Sigmoid colon (tissue), 7 donors: Measurements from ENCODE around the gene LAMTOR4. TPM values are rescaled to one million over a fixed set of nuclear protein-coding genes. Genes with fewer than 3 reads are reported as not detected.
"Not testable (repeated sequence)": the region's sequence is repeated elsewhere in the genome, so short reads cannot be mapped to it uniquely, and the experiment has no call there.

Experiments
- DNase-seq: peaks from one replicate; pipeline ENCODE4 v3.0.0-alpha.2; 2019
- H3K27ac ChIP-seq, 4 donors: fragments of 200-600 bp; sonication (generic); one replicate each; pipeline ENCODE4 v1.5.1; 2016 to 2019; ENCODE audit warnings: mild to moderate bottlenecking in 1 of 4
- H3K27me3 ChIP-seq, 3 donors: fragments of 200-600 bp; sonication (generic); one replicate each; pipeline ENCODE4 v1.5.1; 2019; ENCODE audit warnings: mild to moderate bottlenecking in 1 of 3
- H3K36me3 ChIP-seq, 4 donors: fragments of 200-600 bp; sonication (generic); one replicate each; pipeline ENCODE4 v1.5.1; 2016 to 2019
- H3K4me1 ChIP-seq, 4 donors: fragments of 200-600 bp; sonication (generic); one replicate each; pipeline ENCODE4 v1.5.1; 2017 to 2019
- H3K4me3 ChIP-seq, 4 donors: fragments of 200-600 bp; sonication (generic); one replicate each; pipeline ENCODE4 v1.5.1; 2017 to 2019; ENCODE audit warnings: mild to moderate bottlenecking in 2 of 4, moderate library complexity in 1 of 4
- H3K9me3 ChIP-seq, 4 donors: fragments of 200-600 bp in 3 of 4; sonication (generic) in 3 of 4; one replicate each; pipeline versions ENCODE4 v1.5.1 to v1.6.1; 2013 to 2019
- CTCF ChIP-seq, 4 experiments: fragments of 450-650 bp in 3 of 4; fragments of 200-600 bp in 1 of 4; IDR thresholded peaks; one replicate each; pipeline ENCODE4 v1.5.1; 2016 to 2019; ENCODE audit warnings: antibody characterized with exemption in 4 of 4, mild to moderate bottlenecking in 3 of 4, moderate library complexity in 2 of 4
- EP300 ChIP-seq, 4 donors: sonication (generic); formaldehyde crosslinking; IDR thresholded peaks; one replicate each; pipeline ENCODE4 v1.6.1; 2017; ENCODE audit warnings: antibody characterized with exemption in 4 of 4
- POLR2A ChIP-seq, 2 donors: fragments of 450-650 bp; IDR thresholded peaks; one replicate each; pipeline ENCODE4 v1.6.1; 2016; ENCODE audit warnings: antibody characterized with exemption in 2 of 2, mild to moderate bottlenecking in 2 of 2, moderate library complexity in 2 of 2
- POLR2AphosphoS5 ChIP-seq, 4 donors: sonication (generic); formaldehyde crosslinking; IDR thresholded peaks; one replicate each; pipeline ENCODE4 v1.6.1; 2017; ENCODE audit warnings: antibody characterized with exemption in 4 of 4
- WGBS, 2 donors: extraction: QIAGEN DNeasy Blood & Tissue Kit; methylation state at CpG; one replicate each; pipeline ENCODE4 v1.1.7; 2013; 5-methylcytosine and 5-hydroxymethylcytosine counted together
- intact Hi-C: fragments of 100-400 bp; cut with DNase I; formaldehyde crosslinking; loops from one replicate; pipeline ENCODE4 v1.15.1; 2023
- polyA plus RNA-seq, 3 donors: library from polyadenylated mRNA; stranded (reverse); fragments of 200-250 nt; gene quantifications; one replicate each; pipeline ENCODE4 v1.2.3, GENCODE V29; 2013
- total RNA-seq, 4 donors: library from RNA; depleted of rRNA; stranded (reverse); fragments of >200 nt; gene quantifications; one replicate each; pipeline ENCODE4 v1.1.0, GENCODE V29; 2016
- donor health status: healthy with polysubstance abuse.
- donor health status: Bipolar disorder and iron deficiency.
- donor health status: healthy.

Gene LAMTOR4
- total and polyA plus RNA-seq, 7 donors: 222 to 626 (median 309) TPM

- TF ChIP-seq EP300 (IDR thresholded peaks at IDR 0.05) (no peak), CTCF (IDR thresholded peaks at IDR 0.05) (no peak), POLR2A (IDR thresholded peaks at IDR 0.05) (no peak), POLR2AphosphoS5 (IDR thresholded peaks at IDR 0.05) (no peak)
- no peak overlapping the region for H3K27ac ChIP-seq
- intact Hi-C loops: no loop called here
- peaks cover 0 to 29% (median 21%) of the 10 kb centered on the region in 4 donors for H3K4me1 ChIP-seq
- H3K9me3 ChIP-seq: no peaks in the 10 kb centered on the region
- DNase-seq: no peak
- 93 to 94% methylated on average over 5 of the region's 5 CpGs for WGBS, 2 donors
- no peak overlapping the region for H3K4me3 ChIP-seq
- no peaks in the 10 kb centered on the region for H3K36me3 ChIP-seq
- peaks cover 0 to 21% (median 13%) of the 10 kb centered on the region in 3 donors for H3K27me3 ChIP-seq
Observed at GRCh38 chr7:100174582-100174981, 25.9 kb downstream of the LAMTOR4 start.

GRCh38 chr7:100175296-100175935, 26.7 kb downstream of the LAMTOR4 start:
- no peak overlapping the region for H3K4me3 ChIP-seq
- intact Hi-C loops: no loop called here
- peaks cover 0 to 18% (median 13%) of the 10 kb centered on the region in 3 donors for H3K27me3 ChIP-seq
- H3K27ac ChIP-seq: no peak overlapping the region
- 94 to 97% methylated on average over 14 of the region's 14 CpGs for WGBS, 2 donors
- peaks cover 0 to 28% (median 21%) of the 10 kb centered on the region in 4 donors for H3K4me1 ChIP-seq
- H3K9me3 ChIP-seq: no peaks in the 10 kb centered on the region
- H3K36me3 ChIP-seq: no peaks in the 10 kb centered on the region
- no peak for TF ChIP-seq POLR2A (IDR thresholded peaks at IDR 0.05)
- no peak for TF ChIP-seq CTCF (IDR thresholded peaks at IDR 0.05)
- TF ChIP-seq POLR2AphosphoS5 (IDR thresholded peaks at IDR 0.05): no peak
- no peak for TF ChIP-seq EP300 (IDR thresholded peaks at IDR 0.05)
- DNase-seq: no peak

GRCh38 chr7:100176096-100177044, 27.7 kb downstream of the LAMTOR4 start:
- intact Hi-C loops: no loop called here
- no peak for TF ChIP-seq POLR2AphosphoS5 (IDR thresholded peaks at IDR 0.05)
- no peak for TF ChIP-seq POLR2A (IDR thresholded peaks at IDR 0.05)
- no peak for TF ChIP-seq EP300 (IDR thresholded peaks at IDR 0.05)
- no peak for TF ChIP-seq CTCF (IDR thresholded peaks at IDR 0.05)
- Histone ChIP-seq H3K9me3 (no peaks in the 10 kb centered on the region), H3K27ac (peak overlapping the region; percentile 51 to 71 (median 52)), H3K27me3 (peaks cover 0 to 11% (median 8%) of the 10 kb centered on the region in 3 donors), H3K36me3 (no peaks in the 10 kb centered on the region), H3K4me3 (peak overlapping the region; percentile 17 to 50 (median 44)), H3K4me1 (peaks cover 0 to 22% (median 17%) of the 10 kb centered on the region in 4 donors)
- DNase-seq: no peak
- 50 to 57% methylated on average over 14 of the region's 14 CpGs for WGBS, 2 donors

- peaks cover 0 to 1% (median 0%) of the 10 kb centered on the region in 3 donors for H3K27me3 ChIP-seq
- H3K4me3 ChIP-seq: peak within 1 kb of the TSS; percentile 17 to 50 (median 44)
- intact Hi-C loops: no loop called here
- no peaks in the 10 kb centered on the region for H3K9me3 ChIP-seq
- no peaks in the 10 kb centered on the region for H3K36me3 ChIP-seq
- TF ChIP-seq CTCF (IDR thresholded peaks at IDR 0.05) (no peak), POLR2AphosphoS5 (IDR thresholded peaks at IDR 0.05) (no peak), EP300 (IDR thresholded peaks at IDR 0.05) (no peak), POLR2A (IDR thresholded peaks at IDR 0.05) (no peak)
- peak; percentile 96 for DNase-seq
- H3K4me1 ChIP-seq: peaks cover 0 to 15% (median 9%) of the 10 kb centered on the region in 4 donors
- H3K27ac ChIP-seq: peak within 1 kb of the TSS; percentile 51 to 71 (median 52)
- WGBS, 2 donors: 5 to 13% methylated on average over 78 of the region's 78 CpGs
Observed at GRCh38 chr7:100177045-100178001, 28.6 kb downstream of the LAMTOR4 start, which contains the start of the genes GPC2 and STAG3. Gene GPC2 (minus strand): TSS chr7:100177381. CDS start chr7:100177199, 182 bp downstream. Gene STAG3 (plus strand): TSS chr7:100177918. CDS start chr7:100180557, 2,639 bp downstream.

GRCh38 chr7:100180084-100180483, 31.4 kb downstream of the LAMTOR4 start:
- H3K4me1 ChIP-seq: peaks cover 0 to 15% (median 9%) of the 10 kb centered on the region in 4 donors
- H3K9me3 ChIP-seq, H3K27ac ChIP-seq, intact Hi-C loops, H3K27me3 ChIP-seq, DNase-seq, H3K36me3 ChIP-seq, H3K4me3 ChIP-seq: not testable (repeated sequence)
- WGBS, 2 donors: 91 to 96% methylated on average over 3 of the region's 3 CpGs

GRCh38 chr7:100182616-100183015, 33.9 kb downstream of the LAMTOR4 start:
- 72 to 88% methylated on average over 6 of the region's 6 CpGs for WGBS, 2 donors
- intact Hi-C loops: not testable (repeated sequence)

More at GRCh38 chr7:100182616-100183015, 33.9 kb downstream of the LAMTOR4 start:
- H3K27me3 ChIP-seq, H3K4me3 ChIP-seq, DNase-seq, H3K36me3 ChIP-seq, H3K9me3 ChIP-seq, H3K4me1 ChIP-seq, H3K27ac ChIP-seq: not testable (repeated sequence)
